IPS DF 4.7 (cell line): Measurements from ENCODE around the gene KRT79.
A peak's percentile ranks its signal among the peaks of the same experiment; 100 is the strongest.
"Not testable (repeated sequence)": the region's sequence is repeated elsewhere in the genome, so short reads cannot be mapped to it uniquely, and the experiment has no call there.

Source experiments
- DNase-seq: peaks from one replicate; pipeline ENCODE4 v3.0.0-alpha.2; 2013; ENCODE audit warnings: low spot score; ENCODE audit errors: extremely low read depth

The KRT79 gene

DNA sequence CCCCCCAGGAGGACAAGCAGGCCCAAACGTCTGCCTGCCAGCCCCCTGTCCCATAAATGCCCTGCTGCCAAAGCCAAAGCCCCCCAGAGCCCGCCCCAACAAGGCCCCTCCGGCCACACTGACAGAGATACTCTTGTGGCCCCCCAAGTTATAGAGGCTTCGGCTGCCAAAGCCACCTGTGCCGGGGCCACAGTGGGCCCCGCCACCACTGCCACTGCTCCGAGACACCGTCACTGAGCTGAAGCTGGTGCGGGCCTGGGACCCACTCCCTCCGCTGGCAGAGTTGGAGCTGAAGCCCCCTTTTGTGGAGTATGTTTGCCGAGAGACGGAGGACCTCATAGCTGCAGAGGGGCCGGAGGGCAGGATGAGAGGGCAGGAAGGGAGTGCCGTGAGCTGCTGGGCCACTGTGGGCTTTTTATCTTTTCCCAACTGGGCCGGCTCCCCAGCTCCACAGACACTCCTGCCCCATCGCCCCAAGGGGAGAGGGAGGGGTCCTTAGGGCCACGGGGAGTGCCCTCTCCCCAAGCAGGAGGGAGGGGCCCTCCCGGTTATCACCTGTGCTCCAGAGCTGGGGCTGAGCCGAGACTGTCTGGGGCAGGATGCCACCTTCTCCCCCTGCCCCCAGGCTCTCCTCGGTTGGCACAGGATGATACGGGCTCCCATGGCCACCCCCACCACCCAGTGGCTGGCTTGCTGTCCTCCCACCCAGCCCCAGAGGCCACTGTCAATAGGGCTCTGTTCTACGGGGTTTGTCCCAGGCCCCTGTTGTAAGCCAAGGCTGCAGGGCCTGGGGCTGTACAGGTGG lies at the start of gene KRT79:
TSS of gene KRT79 (minus strand) at position 390 of the 805 bp plus-strand sequence. CDS start at position 339, 51 bp downstream.
- DNase-seq = no peak

DNA sequence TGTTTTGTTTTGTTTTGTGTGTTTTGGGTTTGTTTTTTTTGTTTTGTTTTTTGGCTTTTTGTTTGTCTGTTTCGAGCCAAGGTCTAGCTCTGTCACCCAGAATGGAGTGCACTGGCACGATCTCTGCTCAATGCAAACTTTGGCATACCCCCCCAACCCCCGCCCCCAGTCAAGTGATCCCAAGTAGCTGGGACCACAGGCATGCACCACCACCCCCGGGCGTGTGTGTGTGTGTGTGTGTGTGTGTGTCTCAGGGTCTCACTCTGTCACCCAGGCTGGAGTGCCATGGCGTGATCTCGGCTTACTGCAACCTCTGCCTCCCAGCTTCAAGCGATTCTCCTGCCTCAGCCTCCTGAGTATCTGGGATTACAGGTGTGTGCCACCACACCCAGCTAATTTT lies 46.4 kb upstream of the KRT79 start:
- DNase-seq = not testable (repeated sequence)

GRCh38 chr12:52879394-52880351 lies 45.6 kb upstream of the KRT79 start:
- peak; percentile 98 for DNase-seq

GRCh38 chr12:52878507-52879393 lies 44.6 kb upstream of the KRT79 start:
- DNase-seq = no peak

DNA sequence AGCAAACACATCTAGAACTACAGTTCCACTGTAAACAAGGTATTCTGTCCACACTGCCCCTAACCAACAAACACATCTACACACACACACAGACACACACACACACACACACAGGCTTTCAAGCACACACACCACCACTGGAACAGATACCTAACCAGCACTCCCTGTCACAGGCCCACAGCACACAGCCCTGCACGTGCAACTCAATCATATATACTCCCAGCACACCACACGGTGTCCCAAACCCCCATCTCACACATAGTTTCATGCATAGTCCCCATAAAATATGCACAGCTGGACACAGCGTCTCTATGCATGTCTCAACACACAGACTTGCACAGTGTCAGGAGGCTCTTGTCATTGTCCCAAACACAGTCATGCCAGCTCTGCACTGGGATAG lies 43.1 kb upstream of the KRT79 start:
- DNase-seq = no peak

GRCh38 chr12:52876372-52876771 lies 42.3 kb upstream of the KRT79 start:
- no peak for DNase-seq

GRCh38 chr12:52874573-52875435 lies 40.7 kb upstream of the KRT79 start:
- DNase-seq = no peak

DNA sequence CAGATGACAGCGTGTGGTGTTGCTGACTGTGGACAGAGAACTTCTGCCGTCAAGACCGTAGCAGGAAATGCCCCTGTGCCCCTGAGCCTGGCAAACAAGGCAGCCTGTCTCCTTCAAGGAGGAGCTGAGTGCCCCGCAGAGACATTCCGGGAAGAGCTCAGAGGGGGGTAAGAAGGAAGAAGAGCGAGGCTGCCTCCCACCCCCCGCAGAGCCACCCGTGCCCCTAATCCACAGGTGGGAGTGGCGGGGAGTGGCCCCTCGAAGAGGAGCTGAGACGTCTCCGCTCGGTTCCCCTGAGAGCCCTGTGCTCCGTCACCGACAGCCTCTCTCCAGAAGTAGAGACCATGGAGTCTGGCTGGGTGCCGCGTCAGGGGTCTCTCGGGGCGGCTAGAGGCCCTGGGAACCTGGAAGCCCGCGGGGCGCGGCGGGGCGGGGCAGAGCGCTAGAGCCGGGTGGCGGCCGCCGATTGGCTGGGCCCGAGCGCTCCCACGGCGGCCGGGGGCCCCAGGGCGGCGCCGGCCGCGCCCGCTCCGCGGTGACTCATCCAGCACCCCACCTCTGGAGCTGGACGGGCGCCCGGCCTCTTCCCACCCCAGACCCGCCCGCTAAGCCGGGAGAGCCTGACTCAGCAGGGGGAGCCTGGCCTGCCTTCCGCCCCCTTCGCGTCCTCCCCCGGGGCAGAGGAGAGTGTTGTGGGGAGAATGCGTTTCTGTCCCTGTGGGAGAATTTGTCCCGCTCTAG lies 39.9 kb upstream of the KRT79 start:
- no peak for DNase-seq

DNA sequence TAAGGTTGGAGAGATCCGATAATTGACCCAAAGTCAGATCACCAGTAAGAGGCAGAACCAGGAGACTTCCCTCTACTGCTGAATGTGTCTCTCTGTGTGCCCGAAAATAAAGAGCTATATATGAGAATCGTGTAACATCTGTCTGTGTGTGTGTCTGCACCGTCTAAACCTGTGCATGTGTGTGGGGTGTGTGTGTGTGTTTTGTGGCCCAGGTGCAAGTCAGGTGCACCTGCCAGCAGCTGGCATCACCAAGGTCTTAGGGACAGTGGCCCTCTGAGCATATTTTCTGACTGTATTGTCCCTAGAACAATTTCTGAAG lies 39.4 kb upstream of the KRT79 start:
- no peak for DNase-seq

GRCh38 chr12:52872644-52873389 lies 38.7 kb upstream of the KRT79 start:
- DNase-seq = no peak

DNA sequence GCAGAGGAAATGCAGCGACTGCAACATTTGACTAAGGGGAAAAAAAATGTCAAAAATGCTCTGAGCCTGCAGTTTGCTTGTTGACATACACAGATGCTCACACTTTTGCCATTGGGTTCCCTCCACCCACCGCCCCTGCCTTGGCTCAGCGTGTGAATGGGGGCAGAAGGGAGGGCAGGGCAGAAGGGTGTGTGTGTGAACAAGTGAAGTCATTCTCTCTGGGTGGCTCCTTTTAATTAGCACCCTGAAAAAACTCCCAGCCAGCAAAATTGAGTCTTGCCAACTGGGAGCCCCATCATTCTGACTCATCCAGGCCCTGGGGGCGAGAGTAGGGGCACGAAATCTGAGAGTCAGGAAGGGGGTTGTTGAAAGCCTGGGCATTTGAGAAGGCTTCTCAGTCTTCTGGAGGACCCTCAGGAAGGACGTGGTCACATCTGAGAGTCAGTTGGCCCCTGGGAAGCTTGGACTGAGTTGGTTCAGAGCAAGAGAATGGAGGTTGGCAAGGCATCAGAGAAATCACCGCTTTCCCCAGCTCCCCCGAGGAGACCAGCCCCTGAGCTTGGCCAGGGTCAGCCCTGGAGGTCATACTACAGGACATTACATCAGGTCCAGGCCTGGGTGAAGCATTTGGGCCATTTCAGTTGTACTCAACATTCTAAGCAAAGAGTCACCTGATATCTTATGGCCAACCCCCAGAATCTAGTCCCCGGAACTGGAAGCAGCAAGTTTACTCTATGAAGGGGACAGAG lies 37.4 kb upstream of the KRT79 start:
- no peak for DNase-seq

- DNase-seq = no peak
These were observed 36.5 kb upstream of the KRT79 start for GRCh38 chr12:52870361-52871290.

DNA sequence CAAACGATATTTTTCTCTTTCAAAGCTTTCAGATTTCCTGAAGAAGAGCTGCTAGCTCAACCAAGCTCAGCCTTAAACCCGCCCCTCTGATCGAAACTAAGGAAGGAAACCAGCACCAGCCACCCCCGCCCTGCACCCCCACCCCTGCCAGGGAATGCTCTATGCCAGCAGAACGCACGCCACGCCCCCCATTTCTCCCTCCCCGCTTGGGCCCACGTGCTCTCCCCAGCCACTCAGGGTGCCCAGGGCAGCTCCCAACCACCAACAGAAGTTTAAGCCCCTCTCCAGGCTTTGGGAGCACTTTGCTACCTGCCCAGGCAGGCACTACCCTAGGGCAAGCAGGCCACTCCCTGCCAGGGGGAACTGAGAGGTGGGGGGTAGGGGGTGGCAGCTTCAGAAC lies 33.5 kb upstream of the KRT79 start:
- DNase-seq = no peak

GRCh38 chr12:52867152-52867551 lies 33.0 kb upstream of the KRT79 start:
- no peak for DNase-seq

DNA sequence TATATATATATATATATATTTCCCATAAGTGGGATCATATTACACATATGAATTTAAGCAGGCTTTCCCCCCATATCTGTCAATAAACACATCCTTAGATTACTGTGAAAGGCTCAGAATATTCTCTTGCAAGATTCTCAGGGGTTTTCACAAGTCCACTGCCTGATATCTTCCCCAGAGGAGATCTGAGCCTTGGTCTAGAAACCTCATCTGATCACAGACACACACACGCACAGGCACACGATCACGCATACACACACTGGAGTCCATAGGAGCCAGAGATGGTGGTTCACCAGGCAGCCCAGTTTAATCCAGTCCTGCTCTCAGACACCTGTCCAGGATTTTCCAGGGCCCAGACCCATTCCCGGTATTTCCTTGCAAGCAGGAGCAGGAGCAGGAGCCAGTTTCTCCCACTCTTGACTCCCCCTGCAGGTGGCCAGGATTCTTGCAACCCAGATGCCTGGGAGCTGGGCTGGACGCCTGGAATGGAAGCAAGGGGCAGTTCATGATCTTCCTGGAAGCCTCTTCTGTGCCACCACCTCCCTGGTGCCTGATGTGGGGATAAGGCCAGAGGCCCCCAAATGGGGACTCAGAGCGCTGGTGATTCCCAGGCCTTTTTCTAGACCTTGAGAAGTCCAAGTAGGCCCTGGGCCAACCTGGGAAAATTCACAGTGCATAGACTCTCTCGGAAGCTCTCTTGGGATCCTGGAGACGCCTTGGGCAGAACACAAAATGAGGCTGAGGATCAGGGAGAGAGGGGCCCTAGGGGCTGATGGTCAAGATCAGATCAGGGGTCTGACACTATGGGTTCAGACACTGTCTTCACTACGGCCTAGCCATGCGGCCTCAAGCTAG lies 31.2 kb upstream of the KRT79 start:
- DNase-seq = peak; percentile 80

DNA sequence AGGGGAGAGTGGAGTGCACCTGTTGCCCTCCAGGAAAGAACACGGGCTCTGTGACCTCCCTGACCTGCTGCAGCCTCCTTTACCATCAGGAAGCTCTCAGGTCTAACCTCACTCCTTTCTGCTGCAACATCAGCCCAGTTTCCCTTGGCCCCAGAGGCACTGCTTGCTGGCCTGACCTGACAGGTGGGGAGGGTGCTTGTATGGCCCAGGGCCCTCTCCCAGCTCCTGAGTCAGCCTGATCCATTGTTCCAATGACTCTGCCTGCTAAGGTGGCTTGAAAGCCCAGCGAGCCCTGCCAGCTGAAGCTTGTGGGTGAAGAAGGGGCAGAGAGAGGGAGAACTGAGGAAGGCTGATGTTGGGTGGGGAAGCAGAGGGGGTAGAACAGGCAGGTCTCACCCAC lies 27.9 kb upstream of the KRT79 start:
- DNase-seq = no peak
